Kidney (tissue), 14 donors: ENCODE measurements around the gene CFAP65. TPM values are rescaled to one million over a fixed set of nuclear protein-coding genes. Genes with fewer than 3 reads are reported as not detected.

Experiments
- DNase-seq, 5 donors: peaks; one replicate each; pipeline ENCODE4 v3.0.0-alpha.2; 2013 to 2020
- FAIRE-seq: peaks from 2 replicates; lab custom pipeline; 2012; peaks lifted over from hg19 to GRCh38; lab: Jason Lieb, UNC
- H3K27ac ChIP-seq, 2 donors: one replicate each; pipeline ENCODE4 v1.7.0; 2013; ENCODE audit warnings: low read depth in 2 of 2, low read length in 2 of 2, inconsistent platforms in 1 of 2
- H3K27me3 ChIP-seq: one replicate; pipeline ENCODE4 v1.7.1; 2013; ENCODE audit warnings: low read length, inconsistent platforms; ENCODE audit not compliant: control insufficient read depth, insufficient read depth
- H3K36me3 ChIP-seq, 3 donors: one replicate each; pipeline versions ENCODE4 v1.7.0 to v1.7.1; 2013; ENCODE audit warnings: low read length in 3 of 3, control low read depth in 1 of 3, inconsistent platforms in 1 of 3; ENCODE audit not compliant: insufficient read depth in 3 of 3, control insufficient read depth in 2 of 3
- H3K4me1 ChIP-seq, 3 donors: one replicate each; pipeline versions ENCODE4 v1.7.0 to v1.7.1; 2013; ENCODE audit warnings: low read length in 3 of 3, inconsistent platforms in 1 of 3, low read depth in 1 of 3; ENCODE audit not compliant: control insufficient read depth in 2 of 3, insufficient read depth in 2 of 3
- H3K4me3 ChIP-seq, 3 donors: one replicate each; pipeline versions ENCODE4 v1.7.0 to v1.8.1; 2013; ENCODE audit warnings: low read length in 3 of 3, control low read depth in 1 of 3, inconsistent platforms in 1 of 3
- H3K9ac ChIP-seq, 3 donors: one replicate each; pipeline versions ENCODE4 v1.7.0 to v1.7.1; 2013; ENCODE audit warnings: low read length in 3 of 3, control low read depth in 1 of 3, inconsistent platforms in 1 of 3
- H3K9me3 ChIP-seq, 3 donors: one replicate each; pipeline versions ENCODE4 v1.7.0 to v1.7.1; 2013; ENCODE audit warnings: low read length in 3 of 3, control low read depth in 1 of 3, inconsistent platforms in 1 of 3; ENCODE audit not compliant: control insufficient read depth in 2 of 3, insufficient read depth in 1 of 3
- intact Hi-C: fragments of 100-400 bp; cut with DNase I; formaldehyde crosslinking; loops from one replicate; pipeline ENCODE4 v1.11.1; 2022
- polyA plus RNA-seq: library from polyadenylated mRNA; stranded (reverse); fragments of 350-450 nt; fragmentation: Illumina TruSeq; extraction: RNeasy Lipid Tissue Mini Kit (QIAGEN cat#74804); gene quantifications from one replicate; pipeline ENCODE4 v1.2.3, GENCODE V29; 2014; ENCODE audit warnings: low read depth, low replicate concordance; ENCODE audit not compliant: insufficient read depth
- total RNA-seq: library from RNA; stranded (reverse); fragmentation: NEBNext Ultra II Directional; extraction: Animal tissue kit (Norgen Biotek cat#: 25700); gene quantifications from one replicate; pipeline ENCODE4 v1.2.1, GENCODE V29; 2021
- TF ChIP-seq, protein P1 (sequence below): IDR thresholded peaks from 3 replicates; pipeline ENCODE4 v1.5.1; 2012; ENCODE audit warnings: mild to moderate bottlenecking, moderate library complexity, borderline replicate concordance; ENCODE audit not compliant: insufficient read depth; ENCODE audit errors: extremely low read depth
- donor health status: control.
- donor health status: control.
- donor health status: control.
- donor health status: control.
- donor health status: control.
- donor health status: DM: yes; HTN: yes; CAD: no.
- donor health status: Normal renal cell carcinoma (clear cell type).

CFAP65 gene
- total and polyA plus RNA-seq, 2 donors from 2014 or later, result 0.73 to 2.0 TPM

DNA sequence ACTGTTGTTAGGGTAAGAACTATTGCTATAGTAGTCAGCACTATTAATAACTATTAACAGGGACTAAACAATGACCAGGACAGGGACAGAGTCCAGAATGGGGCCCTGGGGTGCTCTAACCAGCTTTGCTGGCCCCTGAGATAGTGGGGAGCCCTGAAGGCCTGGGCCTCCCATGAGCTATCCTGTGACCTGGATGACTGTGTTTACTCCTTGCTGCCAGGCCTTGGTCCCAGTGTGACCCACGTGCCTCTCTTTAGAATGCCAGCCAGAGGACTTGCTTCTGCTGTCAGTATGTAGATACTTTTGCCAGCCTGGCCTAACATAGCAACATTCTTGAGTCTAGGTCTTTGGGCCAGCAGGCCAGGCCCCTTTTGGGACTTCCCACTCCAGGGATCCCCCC is 70.4 kb downstream of the CFAP65 start:
- no peak for DNase-seq
- no peak overlapping the region for H3K4me3 ChIP-seq
- H3K9me3 ChIP-seq, result no peaks in the 10 kb centered on the region
- H3K9ac ChIP-seq, result no peak overlapping the region
- peaks cover 11% of the 10 kb centered on the region for H3K27me3 ChIP-seq
- intact Hi-C loops, result no loop called here
- FAIRE-seq, result no peak
- TF ChIP-seq, protein P1, sequence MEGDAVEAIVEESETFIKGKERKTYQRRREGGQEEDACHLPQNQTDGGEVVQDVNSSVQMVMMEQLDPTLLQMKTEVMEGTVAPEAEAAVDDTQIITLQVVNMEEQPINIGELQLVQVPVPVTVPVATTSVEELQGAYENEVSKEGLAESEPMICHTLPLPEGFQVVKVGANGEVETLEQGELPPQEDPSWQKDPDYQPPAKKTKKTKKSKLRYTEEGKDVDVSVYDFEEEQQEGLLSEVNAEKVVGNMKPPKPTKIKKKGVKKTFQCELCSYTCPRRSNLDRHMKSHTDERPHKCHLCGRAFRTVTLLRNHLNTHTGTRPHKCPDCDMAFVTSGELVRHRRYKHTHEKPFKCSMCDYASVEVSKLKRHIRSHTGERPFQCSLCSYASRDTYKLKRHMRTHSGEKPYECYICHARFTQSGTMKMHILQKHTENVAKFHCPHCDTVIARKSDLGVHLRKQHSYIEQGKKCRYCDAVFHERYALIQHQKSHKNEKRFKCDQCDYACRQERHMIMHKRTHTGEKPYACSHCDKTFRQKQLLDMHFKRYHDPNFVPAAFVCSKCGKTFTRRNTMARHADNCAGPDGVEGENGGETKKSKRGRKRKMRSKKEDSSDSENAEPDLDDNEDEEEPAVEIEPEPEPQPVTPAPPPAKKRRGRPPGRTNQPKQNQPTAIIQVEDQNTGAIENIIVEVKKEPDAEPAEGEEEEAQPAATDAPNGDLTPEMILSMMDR, result no peak
- no peak overlapping the region for H3K27ac ChIP-seq
- no peaks in the 10 kb centered on the region for H3K4me1 ChIP-seq
- no peaks in the 10 kb centered on the region for H3K36me3 ChIP-seq

DNA sequence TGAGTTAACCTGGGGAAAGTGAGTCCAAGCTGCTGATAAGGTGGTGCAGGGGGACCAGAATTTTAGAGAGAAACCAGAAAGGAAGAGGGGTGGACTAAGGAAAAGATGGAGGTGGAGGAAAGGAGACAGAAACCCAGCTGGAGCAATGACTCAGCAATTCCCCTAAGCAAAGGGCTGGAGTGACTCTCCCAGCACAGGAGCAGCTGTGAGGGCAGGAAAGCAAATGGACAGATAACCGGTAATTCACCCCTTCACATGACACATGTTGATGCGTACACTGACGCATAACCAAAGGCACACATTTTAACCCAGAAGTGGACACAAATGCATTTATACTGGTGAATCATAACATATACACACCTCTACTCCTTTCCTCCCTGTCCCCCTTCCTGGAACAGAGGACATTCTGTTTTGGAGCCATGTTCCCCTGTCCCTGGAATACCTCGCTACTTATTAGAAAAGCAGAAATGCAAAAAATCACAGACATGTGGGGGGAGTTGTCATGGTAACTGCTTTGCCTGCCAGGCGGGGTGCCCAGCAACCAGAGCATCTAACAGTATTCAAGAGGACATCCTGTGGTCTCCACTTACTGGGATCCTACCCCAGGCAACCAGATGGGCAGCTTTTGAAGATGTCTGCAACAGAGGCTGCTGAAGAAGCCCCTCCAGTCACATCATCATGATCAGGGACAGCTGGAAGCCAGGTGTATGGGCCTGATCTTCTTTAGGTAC is 77.1 kb downstream of the CFAP65 start:
- Histone ChIP-seq H3K36me3 (no peaks in the 10 kb centered on the region), H3K9ac (no peak overlapping the region), H3K4me3 (no peak overlapping the region), H3K27me3 (peaks cover 14% of the 10 kb centered on the region), H3K9me3 (no peaks in the 10 kb centered on the region), H3K4me1 (peaks cover 0 to 5% (median 0%) of the 10 kb centered on the region in 3 donors), H3K27ac (no peak overlapping the region)
- TF ChIP-seq, protein P1, result no peak
- no peak for FAIRE-seq
- intact Hi-C loops, result no loop called here
- DNase-seq, result no peak

DNA sequence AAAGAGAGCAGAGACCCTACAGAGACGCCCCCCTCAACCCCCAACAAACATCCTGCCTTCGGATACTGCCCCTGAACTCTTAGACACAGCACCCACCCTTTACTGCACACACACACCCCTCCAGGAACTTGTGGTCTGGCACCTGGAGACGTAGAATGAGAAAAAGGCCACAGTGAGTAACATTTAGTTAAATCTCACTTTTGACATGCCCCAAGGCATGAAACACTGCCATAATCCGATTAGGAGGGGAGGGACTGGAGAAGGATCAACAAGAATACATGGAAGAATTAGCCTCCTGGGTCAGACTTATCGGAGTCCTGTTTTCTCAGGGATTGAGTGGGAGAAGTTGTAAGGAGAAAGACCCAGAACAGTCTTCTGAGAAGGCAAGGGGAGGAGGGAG is 77.7 kb downstream of the CFAP65 start:
- Histone ChIP-seq H3K27ac (no peak overlapping the region), H3K9me3 (no peaks in the 10 kb centered on the region), H3K36me3 (no peaks in the 10 kb centered on the region), H3K4me3 (no peak overlapping the region), H3K4me1 (peaks cover 0 to 6% (median 0%) of the 10 kb centered on the region in 3 donors), H3K9ac (no peak overlapping the region), H3K27me3 (peaks cover 14% of the 10 kb centered on the region)
- DNase-seq (no peak), FAIRE-seq (no peak)
- intact Hi-C loops, result no loop called here
- TF ChIP-seq, protein P1, result no peak
